ENCODE measurements around the gene PRG3.

The PRG3 gene

GRCh38 chr11:57343825-57344224 lies 37.1 kb downstream of the PRG3 start:
- in situ Hi-C loops (cut with HindIII; ENCODE audit: low sequenced_read_pairs) = loop anchor here (25.0 kb wide), 1 partner anchor 168 kb away; the partner anchor contains the start of gene SLC43A1

DNA sequence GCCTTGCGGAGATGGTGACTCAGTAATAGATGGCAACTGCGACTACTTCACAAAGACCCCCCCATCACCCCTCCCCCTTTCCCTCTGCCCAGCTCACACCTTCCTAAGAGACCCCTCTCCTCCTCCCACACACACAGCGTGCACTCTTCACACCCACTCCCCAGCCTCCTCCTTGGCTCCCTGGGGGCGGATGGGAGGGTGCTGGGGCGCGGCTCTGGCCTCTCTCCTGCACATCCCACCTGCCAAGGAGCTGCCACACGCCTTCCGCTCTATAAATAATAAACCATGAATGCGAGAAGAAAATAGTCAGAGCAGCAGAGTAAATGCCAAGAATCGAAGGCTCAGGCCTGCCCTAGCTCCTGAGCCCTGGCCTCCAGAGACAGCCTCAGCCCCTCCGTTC lies 38.2 kb downstream of the PRG3 start:
- in situ Hi-C loops (cut with HindIII; ENCODE audit: low sequenced_read_pairs) = loop anchor here (25.0 kb wide), 1 partner anchor 170 kb away; the partner anchor contains the start of gene SLC43A1

GRCh38 chr11:57341250-57341808 lies 39.6 kb downstream of the PRG3 start:
- in situ Hi-C loops (cut with HindIII; ENCODE audit: low sequenced_read_pairs) = loop anchor here (25.0 kb wide), 1 partner anchor 171 kb away; the partner anchor contains the start of gene SLC43A1

DNA sequence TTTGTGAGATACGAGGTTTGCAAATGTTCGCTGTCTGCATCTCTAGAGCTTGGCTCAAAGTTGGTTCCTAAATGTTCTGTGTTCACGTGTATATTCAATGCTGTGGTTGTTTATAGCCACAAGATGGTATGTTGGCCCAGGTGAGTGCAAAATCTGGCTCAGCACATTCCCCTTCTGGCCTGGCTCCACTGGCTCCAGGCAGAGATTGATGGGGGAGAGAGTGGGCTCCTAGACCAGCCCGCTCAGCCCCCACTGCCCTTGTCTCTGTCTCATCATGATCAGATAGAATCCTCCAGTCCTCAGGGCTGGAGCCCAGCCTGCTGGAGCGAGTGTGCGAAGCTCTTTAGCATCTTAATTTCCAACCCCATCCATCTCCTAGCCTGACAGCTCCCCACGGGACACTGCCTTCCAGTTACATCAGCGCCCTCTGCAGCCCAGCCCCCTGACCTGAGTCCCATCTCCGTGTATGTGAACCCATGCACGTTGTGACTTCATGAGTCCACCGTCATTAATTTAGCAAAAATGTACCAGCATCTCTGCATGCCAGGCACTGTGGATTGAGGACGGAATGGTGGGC lies 40.8 kb downstream of the PRG3 start:
- in situ Hi-C loops (cut with HindIII; ENCODE audit: low sequenced_read_pairs) = loop anchor here (25.0 kb wide), 1 partner anchor 172 kb away; the partner anchor contains the start of gene SLC43A1

- in situ Hi-C loops (cut with HindIII; ENCODE audit: low sequenced_read_pairs) = loop anchor here (25.0 kb wide), 1 partner anchor 173 kb away; the partner anchor contains the start of gene SLC43A1
Observed at GRCh38 chr11:57339328-57339727, 41.6 kb downstream of the PRG3 start.

DNA sequence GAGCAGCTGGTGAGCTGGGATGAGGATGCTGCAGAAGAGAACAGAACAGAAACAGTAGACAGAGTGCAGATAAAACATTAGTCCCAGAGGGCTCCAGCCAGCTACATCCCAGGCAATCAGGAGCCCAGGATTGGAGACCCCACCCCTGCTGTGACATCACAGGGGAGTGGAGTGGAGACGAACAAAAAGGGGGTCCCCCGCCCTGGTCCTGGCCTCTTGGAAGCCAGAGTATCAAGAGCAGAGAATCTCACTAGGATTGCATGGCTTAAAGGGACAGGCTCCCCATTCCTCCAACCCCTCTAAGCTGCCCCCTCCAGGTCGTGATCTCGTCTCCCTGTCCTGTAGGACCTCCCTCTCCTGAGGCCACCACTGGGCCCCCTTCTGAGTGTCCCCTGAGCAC lies 42.8 kb downstream of the PRG3 start, which contains the start of gene P2RX3:
Gene P2RX3 (plus strand): TSS at position 211 of the 400 bp plus-strand sequence. CDS start 199 bp downstream, outside the sequence.
- in situ Hi-C loops (cut with HindIII; ENCODE audit: low sequenced_read_pairs) = loop anchor here (25.0 kb wide), 1 partner anchor 174 kb away; the partner anchor contains the start of gene SLC43A1

- in situ Hi-C loops (cut with HindIII; ENCODE audit: low sequenced_read_pairs) = loop anchor here (25.0 kb wide), 1 partner anchor 175 kb away; the partner anchor contains the start of gene SLC43A1
Observed at GRCh38 chr11:57336856-57337255, 44.1 kb downstream of the PRG3 start.

DNA sequence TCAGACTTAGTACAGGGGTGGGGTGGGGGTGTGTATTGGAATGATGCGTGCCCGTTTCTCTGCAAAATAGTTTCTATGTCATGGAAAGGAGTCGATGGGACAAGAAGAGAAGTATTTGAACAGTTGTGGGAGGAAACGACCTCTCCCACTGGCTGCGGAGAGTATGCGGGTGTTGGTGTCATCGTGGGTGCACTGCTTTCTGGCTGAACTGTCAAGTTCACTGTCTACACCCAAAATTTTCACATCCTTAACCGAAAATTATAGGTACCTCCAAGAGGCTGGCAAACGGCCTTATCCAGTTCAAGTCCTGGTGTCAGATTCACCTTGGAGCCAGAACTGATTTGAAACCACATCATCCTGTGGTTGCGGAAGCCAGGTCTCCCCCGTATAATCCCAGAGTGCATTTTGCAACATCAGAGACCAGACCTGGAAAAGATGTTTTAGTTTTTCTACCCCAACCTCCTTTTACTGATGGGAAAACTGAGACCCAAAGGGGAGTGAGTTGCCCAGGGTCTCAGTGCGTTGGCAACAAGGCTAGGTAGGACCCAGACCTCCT lies 44.8 kb downstream of the PRG3 start:
- in situ Hi-C loops (cut with HindIII; ENCODE audit: low sequenced_read_pairs) = loop anchor here (25.0 kb wide), 1 partner anchor 176 kb away; the partner anchor contains the start of gene SLC43A1

DNA sequence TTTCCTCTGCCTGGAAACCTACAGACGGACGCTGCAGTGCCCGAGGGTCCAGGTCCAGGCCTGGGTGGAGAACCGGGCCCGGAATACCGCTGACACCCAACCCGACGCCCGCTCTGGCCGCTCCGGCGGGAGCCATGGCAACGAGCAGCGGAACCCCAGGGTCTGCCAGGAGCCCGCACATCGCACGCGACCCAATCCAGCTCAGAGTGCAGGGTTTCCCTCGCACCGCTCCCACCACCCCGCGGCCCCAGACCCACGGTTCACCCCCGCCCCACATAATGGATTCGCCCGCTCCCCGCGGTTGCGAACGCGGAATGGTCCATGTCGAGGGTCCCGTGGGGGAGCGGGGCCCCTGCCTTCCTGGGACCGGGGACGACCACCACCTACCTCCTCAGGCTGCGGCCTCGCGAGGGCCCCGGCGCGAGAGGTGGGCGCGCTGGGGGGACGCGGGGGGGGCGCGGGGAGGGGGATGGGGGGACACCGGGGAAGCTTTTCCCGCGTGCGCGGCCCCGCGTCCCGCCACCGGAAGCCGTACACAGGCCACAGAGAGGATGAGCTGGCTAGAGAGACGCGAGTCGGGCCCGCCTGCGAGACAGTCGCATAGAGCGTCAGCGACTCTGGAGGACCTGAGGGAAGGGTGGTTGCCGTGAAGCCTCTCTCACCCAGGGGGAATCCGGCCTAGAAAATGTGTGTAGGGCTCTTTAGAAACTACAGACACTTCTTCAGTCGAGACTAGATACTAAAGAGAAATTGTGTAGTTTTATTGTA lies 45.4 kb downstream of the PRG3 start, which contains the start of gene SSRP1:
Gene SSRP1 (minus strand): TSS at position 550 of the 768 bp plus-strand sequence. CDS start 771 bp downstream, outside the sequence.
- in situ Hi-C loops (cut with HindIII; ENCODE audit: low sequenced_read_pairs) = loop anchor here (25.0 kb wide), 1 partner anchor 177 kb away; the partner anchor contains the start of gene SLC43A1

DNA sequence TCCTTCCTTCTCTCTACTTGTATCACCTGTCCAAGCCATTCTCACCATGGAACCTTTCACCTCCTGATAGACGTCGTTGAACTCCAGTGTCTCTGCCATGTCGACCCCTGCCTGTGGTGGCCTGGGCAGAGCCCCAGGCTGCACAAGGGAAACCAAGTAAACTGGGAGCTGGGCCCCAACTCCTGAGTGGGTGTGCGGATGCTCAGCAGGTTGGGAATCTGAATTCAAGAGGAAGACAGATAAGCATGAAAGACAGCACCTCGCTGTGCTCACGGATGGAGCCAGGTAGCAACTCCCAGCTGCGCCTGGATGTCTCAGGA lies 46.0 kb downstream of the PRG3 start:
- in situ Hi-C loops (cut with HindIII; ENCODE audit: low sequenced_read_pairs) = loop anchor here (25.0 kb wide), 1 partner anchor 177 kb away; the partner anchor contains the start of gene SLC43A1

- in situ Hi-C loops (cut with HindIII; ENCODE audit: low sequenced_read_pairs) = loop anchor here (25.0 kb wide), 1 partner anchor 179 kb away; the partner anchor contains the start of gene SLC43A1
Observed at GRCh38 chr11:57332694-57333440, 48.1 kb downstream of the PRG3 start.

DNA sequence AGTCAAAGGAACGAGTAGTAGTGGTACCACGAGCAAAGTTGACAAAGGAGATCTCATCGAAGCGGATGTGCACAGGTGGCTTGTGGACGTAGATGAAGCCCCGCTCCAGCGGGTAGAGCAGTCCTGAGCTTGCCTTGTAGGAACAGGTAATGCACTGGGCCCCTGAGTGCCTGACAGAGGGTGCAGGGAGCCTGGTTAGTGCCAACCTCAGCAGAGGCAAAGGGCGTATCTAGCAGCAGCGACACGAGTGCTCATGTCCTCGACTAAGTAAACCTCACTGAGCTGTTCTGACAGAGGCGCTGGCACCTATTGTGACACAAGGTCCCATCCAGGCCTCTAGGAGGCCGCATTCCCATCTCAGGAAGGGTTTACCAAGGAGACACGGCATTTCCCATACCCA lies 49.2 kb downstream of the PRG3 start:
- in situ Hi-C loops (cut with HindIII; ENCODE audit: low sequenced_read_pairs) = loop anchor here (25.0 kb wide), 1 partner anchor 181 kb away; the partner anchor contains the start of gene SLC43A1

DNA sequence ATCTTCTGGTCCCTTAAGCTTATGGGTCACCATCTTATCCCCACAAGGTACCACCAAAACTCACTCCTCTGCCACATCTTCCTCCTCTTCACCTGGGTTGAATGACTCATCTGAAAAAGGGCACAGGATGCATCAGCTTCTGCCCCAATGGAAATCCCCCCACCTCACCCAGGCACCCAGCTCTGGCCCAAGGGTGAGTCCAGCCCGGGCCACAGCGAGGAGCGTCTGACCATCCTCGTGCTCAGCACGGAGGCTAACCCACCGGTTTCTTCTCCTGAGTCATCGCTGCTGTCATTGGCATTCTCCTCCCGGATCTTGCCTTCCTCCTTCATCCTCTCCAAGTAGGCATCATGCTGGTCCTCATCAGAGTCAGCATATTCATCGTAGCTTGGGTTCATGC lies 50.9 kb downstream of the PRG3 start:
- in situ Hi-C loops (cut with HindIII; ENCODE audit: low sequenced_read_pairs) = loop anchor here (25.0 kb wide), 1 partner anchor 182 kb away; the partner anchor contains the start of gene SLC43A1

GRCh38 chr11:57327721-57328120 lies 53.2 kb downstream of the PRG3 start:
- in situ Hi-C loops (cut with HindIII; ENCODE audit: low sequenced_read_pairs) = loop anchor here (25.0 kb wide), 1 partner anchor 185 kb away; the partner anchor contains the start of gene SLC43A1

Measured in endothelial cell of hepatic sinusoid (primary cell).